HEK293 (cell line): ENCODE measurements around the gene MLN.

Experiments used
- ZNF10 ChIP-seq: fragments of 450-650 bp; formaldehyde crosslinking; IDR thresholded peaks from 2 replicates; pipeline ENCODE4 v1.5.1; 2017; ENCODE audit warnings: missing biosample characterization, missing genetic modification characterization
- ZNF214 ChIP-seq: fragments of 450-650 bp; formaldehyde crosslinking; IDR thresholded peaks from 2 replicates; pipeline ENCODE4 v1.5.1; 2017; ENCODE audit warnings: missing biosample characterization, mild to moderate bottlenecking, missing genetic modification characterization, borderline replicate concordance
- ZNF274 ChIP-seq, 2 experiments: fragments of 200-500 bp in 1 of 2; fragments of 450-650 bp in 1 of 2; sonication (Bioruptor generic) in 1 of 2; formaldehyde crosslinking in 1 of 2; IDR thresholded peaks; 2 replicates each; pipeline versions ENCODE4 v1.5.1 to v1.6.1; 2014 to 2016; ENCODE audit warnings: borderline replicate concordance in 1 of 2, inconsistent platforms in 1 of 2, low read length in 1 of 2, missing biosample characterization in 1 of 2, missing genetic modification characterization in 1 of 2
- TF ChIP-seq, protein P1 (sequence below): fragments of 450-650 bp; formaldehyde crosslinking; IDR thresholded peaks from 2 replicates; pipeline ENCODE4 v1.5.1; 2016; ENCODE audit warnings: missing biosample characterization, missing genetic modification characterization
- TF ChIP-seq, protein P2 (sequence below): fragments of 450-650 bp; formaldehyde crosslinking; IDR thresholded peaks from 2 replicates; pipeline ENCODE4 v1.5.1; 2016; ENCODE audit warnings: missing biosample characterization, missing genetic modification characterization
- TF ChIP-seq, protein P3 (sequence below): fragments of 450-650 bp; formaldehyde crosslinking; IDR thresholded peaks from 2 replicates; pipeline ENCODE4 v1.5.1; 2016; ENCODE audit warnings: missing biosample characterization, missing genetic modification characterization

DNA sequence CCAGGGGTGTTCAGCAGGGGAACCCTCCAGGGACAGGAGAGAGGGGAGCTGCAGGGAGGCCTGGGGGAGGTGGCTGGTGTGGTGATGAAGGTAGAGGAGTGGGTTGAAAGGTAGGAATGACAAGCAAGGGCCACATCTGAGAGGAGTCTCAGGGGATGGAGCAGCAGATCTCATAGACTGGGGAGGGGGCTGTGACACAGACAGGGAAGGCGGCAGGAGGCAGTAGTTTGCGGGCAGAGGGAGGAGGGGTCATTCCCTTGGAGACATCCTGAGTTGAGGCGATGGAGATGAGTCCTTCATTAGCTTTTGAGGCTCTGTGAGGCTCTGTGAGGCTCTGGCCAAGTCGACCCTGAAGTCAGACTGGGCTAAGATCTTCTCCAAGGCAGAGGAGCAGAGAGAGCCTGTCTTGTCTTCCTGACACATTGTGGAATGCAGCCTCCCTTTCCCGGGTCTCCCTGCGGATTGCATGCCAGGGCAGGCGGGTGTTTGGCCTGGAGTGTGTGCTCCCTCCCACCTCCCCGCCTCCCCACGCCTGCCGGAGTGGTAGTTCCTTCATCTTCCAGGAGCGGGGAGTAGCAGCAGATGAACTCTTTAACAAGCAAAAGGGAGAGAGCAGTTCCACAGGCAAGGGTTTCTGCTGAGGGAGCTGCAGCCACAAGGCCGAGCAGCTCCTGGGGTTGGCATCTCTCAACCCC lies 34.3 kb upstream of the MLN start:
- TF ChIP-seq, protein P1, sequence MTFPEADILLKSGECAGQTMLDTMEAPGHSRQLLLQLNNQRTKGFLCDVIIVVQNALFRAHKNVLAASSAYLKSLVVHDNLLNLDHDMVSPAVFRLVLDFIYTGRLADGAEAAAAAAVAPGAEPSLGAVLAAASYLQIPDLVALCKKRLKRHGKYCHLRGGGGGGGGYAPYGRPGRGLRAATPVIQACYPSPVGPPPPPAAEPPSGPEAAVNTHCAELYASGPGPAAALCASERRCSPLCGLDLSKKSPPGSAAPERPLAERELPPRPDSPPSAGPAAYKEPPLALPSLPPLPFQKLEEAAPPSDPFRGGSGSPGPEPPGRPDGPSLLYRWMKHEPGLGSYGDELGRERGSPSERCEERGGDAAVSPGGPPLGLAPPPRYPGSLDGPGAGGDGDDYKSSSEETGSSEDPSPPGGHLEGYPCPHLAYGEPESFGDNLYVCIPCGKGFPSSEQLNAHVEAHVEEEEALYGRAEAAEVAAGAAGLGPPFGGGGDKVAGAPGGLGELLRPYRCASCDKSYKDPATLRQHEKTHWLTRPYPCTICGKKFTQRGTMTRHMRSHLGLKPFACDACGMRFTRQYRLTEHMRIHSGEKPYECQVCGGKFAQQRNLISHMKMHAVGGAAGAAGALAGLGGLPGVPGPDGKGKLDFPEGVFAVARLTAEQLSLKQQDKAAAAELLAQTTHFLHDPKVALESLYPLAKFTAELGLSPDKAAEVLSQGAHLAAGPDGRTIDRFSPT (tag by site-specific recombination), result no peak
- TF ChIP-seq ZNF214 (tag by site-specific recombination), result no peak
- TF ChIP-seq ZNF274 (IDR thresholded peaks at IDR 0.05; ENCODE audit: low read length), result no peak
- no peak for TF ChIP-seq ZNF274 (tag by site-specific recombination; IDR thresholded peaks at IDR 0.05; ENCODE audit: borderline replicate concordance)
- TF ChIP-seq, protein P2, sequence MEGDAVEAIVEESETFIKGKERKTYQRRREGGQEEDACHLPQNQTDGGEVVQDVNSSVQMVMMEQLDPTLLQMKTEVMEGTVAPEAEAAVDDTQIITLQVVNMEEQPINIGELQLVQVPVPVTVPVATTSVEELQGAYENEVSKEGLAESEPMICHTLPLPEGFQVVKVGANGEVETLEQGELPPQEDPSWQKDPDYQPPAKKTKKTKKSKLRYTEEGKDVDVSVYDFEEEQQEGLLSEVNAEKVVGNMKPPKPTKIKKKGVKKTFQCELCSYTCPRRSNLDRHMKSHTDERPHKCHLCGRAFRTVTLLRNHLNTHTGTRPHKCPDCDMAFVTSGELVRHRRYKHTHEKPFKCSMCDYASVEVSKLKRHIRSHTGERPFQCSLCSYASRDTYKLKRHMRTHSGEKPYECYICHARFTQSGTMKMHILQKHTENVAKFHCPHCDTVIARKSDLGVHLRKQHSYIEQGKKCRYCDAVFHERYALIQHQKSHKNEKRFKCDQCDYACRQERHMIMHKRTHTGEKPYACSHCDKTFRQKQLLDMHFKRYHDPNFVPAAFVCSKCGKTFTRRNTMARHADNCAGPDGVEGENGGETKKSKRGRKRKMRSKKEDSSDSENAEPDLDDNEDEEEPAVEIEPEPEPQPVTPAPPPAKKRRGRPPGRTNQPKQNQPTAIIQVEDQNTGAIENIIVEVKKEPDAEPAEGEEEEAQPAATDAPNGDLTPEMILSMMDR (tag by site-specific recombination), result no peak
- TF ChIP-seq, protein P3, sequence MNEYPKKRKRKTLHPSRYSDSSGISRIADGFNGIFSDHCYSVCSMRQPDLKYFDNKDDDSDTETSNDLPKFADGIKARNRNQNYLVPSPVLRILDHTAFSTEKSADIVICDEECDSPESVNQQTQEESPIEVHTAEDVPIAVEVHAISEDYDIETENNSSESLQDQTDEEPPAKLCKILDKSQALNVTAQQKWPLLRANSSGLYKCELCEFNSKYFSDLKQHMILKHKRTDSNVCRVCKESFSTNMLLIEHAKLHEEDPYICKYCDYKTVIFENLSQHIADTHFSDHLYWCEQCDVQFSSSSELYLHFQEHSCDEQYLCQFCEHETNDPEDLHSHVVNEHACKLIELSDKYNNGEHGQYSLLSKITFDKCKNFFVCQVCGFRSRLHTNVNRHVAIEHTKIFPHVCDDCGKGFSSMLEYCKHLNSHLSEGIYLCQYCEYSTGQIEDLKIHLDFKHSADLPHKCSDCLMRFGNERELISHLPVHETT (tag by site-specific recombination), result no peak
- no peak for TF ChIP-seq ZNF10 (tag by site-specific recombination)
